Spleen (tissue), 11 donors: Measurements from ENCODE around the gene FAM120A. TPM values are rescaled to one million over a fixed set of nuclear protein-coding genes. Genes with fewer than 3 reads are reported as not detected.

ENCODE experiments used
- DNase-seq: peaks from one replicate; pipeline ENCODE4 v3.0.0-alpha.2; 2020
- H3K27ac ChIP-seq, 8 donors: fragments of 200-600 bp; sonication (generic) in 7 of 8; 1 replicate in 4 of 8; 2 replicates in 4 of 8; pipeline versions ENCODE4 v1.5.0 to v1.8.0; 2016 to 2021; ENCODE audit warnings: inconsistent platforms in 4 of 8, mild to moderate bottlenecking in 4 of 8, moderate library complexity in 1 of 8
- H3K27me3 ChIP-seq, 7 donors: fragments of 200-600 bp; sonication (generic) in 6 of 7; replicated peaks in 1 of 7; 1 replicate in 4 of 7; 2 replicates in 3 of 7; pipeline versions ENCODE4 v1.5.0 to v1.8.0; 2016 to 2021; ENCODE audit warnings: inconsistent platforms in 3 of 7, mild to moderate bottlenecking in 1 of 7
- H3K36me3 ChIP-seq, 6 donors: fragments of 200-600 bp; sonication (generic) in 5 of 6; 1 replicate in 4 of 6; 2 replicates in 2 of 6; pipeline versions ENCODE4 v1.5.0 to v1.8.0; 2016 to 2021; ENCODE audit warnings: inconsistent platforms in 2 of 6
- H3K4me1 ChIP-seq, 6 donors: fragments of 200-600 bp; sonication (generic) in 5 of 6; 1 replicate in 3 of 6; 2 replicates in 3 of 6; pipeline versions ENCODE4 v1.5.0 to v1.8.0; 2016 to 2021; ENCODE audit warnings: inconsistent platforms in 3 of 6
- H3K4me3 ChIP-seq, 8 donors: fragments of 200-600 bp; sonication (generic) in 7 of 8; 1 replicate in 4 of 8; 2 replicates in 4 of 8; pipeline versions ENCODE4 v1.5.0 to v1.8.0; 2016 to 2021; ENCODE audit warnings: inconsistent platforms in 4 of 8, mild to moderate bottlenecking in 4 of 8, moderate library complexity in 2 of 8
- H3K9me3 ChIP-seq, 8 donors: fragments of 200-600 bp; sonication (generic) in 7 of 8; 1 replicate in 4 of 8; 2 replicates in 4 of 8; pipeline versions ENCODE4 v1.5.0 to v1.8.0; 2016 to 2021; ENCODE audit warnings: inconsistent platforms in 4 of 8
- POLR2A ChIP-seq, 3 donors: fragments of 450-650 bp; IDR thresholded peaks; one replicate each; pipeline ENCODE4 v1.5.1; 2017; ENCODE audit warnings: antibody characterized with exemption in 3 of 3, mild to moderate bottlenecking in 1 of 3
- POLR2AphosphoS5 ChIP-seq, 3 donors: sonication (generic); formaldehyde crosslinking; IDR thresholded peaks; one replicate each; pipeline ENCODE4 v1.5.1; 2017; ENCODE audit warnings: antibody characterized with exemption in 3 of 3
- WGBS, 5 donors: extraction: QIAGEN DNeasy Blood & Tissue Kit in 3 of 5; methylation state at CpG; one replicate each; pipeline versions ENCODE4 v1.1.5 to v1.1.7; 2013 to 2018; 5-methylcytosine and 5-hydroxymethylcytosine counted together
- intact Hi-C: fragments of 100-400 bp; cut with DNase I; formaldehyde crosslinking; loops from one replicate; pipeline ENCODE4 v1.15.0; 2023; ENCODE audit warnings: low total_unique reads
- polyA plus RNA-seq, 3 donors: library from polyadenylated mRNA; stranded (reverse); fragments of 200-250 nt; gene quantifications; one replicate each; pipeline ENCODE4 v1.2.1, GENCODE V29; 2013
- total RNA-seq, 7 donors: library from RNA; depleted of rRNA in 3 of 7; stranded (reverse); fragments of >200 nt in 3 of 7; fragmentation: NEBNext Ultra II Directional in 4 of 7; extraction: Animal tissue kit (Norgen Biotek cat#: 25700) in 4 of 7; gene quantifications; one replicate each; pipeline versions ENCODE4 v1.1.0 to v1.2.1, GENCODE V29; 2016 to 2021
- TF ChIP-seq, protein P1 (sequence below), 11 experiments: fragments of 200-600 bp in 7 of 11; fragments of 450-650 bp in 4 of 11; sonication (generic) in 4 of 11; IDR thresholded peaks in 8 of 11; conservative IDR thresholded peaks in 3 of 11; 1 replicate in 7 of 11; 2 replicates in 4 of 11; pipeline versions ENCODE4 v1.4.0 to v1.8.0; 2016 to 2021; ENCODE audit warnings: antibody characterized with exemption in 11 of 11, inconsistent platforms in 4 of 11, mild to moderate bottlenecking in 1 of 11
- donor health status: healthy with polysubstance abuse.
- donor health status: DM: no; HTN: no; CAD: no; lungs with moderate emphysema.
- donor health status: DM: no; HTN: no; CAD: no.
- donor health status: Bipolar disorder and iron deficiency.
- donor health status: healthy.
- donor health status: DM: no; HTN: no; CAD: no.
- donor health status: DM: yes; HTN: yes; CAD: no.

Gene FAM120A
- total and polyA plus RNA-seq, 10 donors: 33.0 to 116 (median 102) TPM

DNA sequence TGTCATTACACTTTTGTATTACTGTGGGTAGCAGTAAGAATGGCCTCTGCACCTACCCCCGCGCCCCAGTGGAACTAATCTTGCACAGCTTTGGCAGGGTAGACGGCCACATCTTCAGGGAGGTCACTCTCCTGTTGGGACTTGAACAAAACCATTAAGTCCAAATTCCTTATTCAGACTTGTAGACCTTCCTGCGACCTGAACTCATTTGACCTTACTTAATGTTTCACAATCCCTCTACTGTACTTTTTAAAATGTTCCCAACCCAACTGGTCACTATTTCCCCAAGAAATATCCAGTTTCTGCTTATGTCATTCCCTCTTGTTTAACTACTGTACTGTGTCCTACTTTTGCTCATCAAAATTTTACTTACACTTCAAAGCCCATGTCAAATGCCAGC lies 7.2 kb downstream of the FAM120A start:
- Histone ChIP-seq H3K4me3 (no peak overlapping the region), H3K27me3 (no peaks in the 10 kb centered on the region), H3K4me1 (peaks cover 25 to 99% (median 88%) of the 10 kb centered on the region in 6 donors), H3K9me3 (no peaks in the 10 kb centered on the region), H3K36me3 (no peaks in the 10 kb centered on the region), H3K27ac (peak overlapping the region in 4 of 8 donors; percentile 8 to 50 (median 12))
- no peak for DNase-seq
- TF ChIP-seq POLR2AphosphoS5 (IDR thresholded peaks at IDR 0.05) (no peak), POLR2A (IDR thresholded peaks at IDR 0.05) (no peak)
- TF ChIP-seq, protein P1, sequence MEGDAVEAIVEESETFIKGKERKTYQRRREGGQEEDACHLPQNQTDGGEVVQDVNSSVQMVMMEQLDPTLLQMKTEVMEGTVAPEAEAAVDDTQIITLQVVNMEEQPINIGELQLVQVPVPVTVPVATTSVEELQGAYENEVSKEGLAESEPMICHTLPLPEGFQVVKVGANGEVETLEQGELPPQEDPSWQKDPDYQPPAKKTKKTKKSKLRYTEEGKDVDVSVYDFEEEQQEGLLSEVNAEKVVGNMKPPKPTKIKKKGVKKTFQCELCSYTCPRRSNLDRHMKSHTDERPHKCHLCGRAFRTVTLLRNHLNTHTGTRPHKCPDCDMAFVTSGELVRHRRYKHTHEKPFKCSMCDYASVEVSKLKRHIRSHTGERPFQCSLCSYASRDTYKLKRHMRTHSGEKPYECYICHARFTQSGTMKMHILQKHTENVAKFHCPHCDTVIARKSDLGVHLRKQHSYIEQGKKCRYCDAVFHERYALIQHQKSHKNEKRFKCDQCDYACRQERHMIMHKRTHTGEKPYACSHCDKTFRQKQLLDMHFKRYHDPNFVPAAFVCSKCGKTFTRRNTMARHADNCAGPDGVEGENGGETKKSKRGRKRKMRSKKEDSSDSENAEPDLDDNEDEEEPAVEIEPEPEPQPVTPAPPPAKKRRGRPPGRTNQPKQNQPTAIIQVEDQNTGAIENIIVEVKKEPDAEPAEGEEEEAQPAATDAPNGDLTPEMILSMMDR (IDR thresholded peaks at IDR 0.05 in 8 of 11, conservative IDR thresholded peaks at IDR 0.05 in 3 of 11): no peak
- intact Hi-C loops: no loop called here
- 81 to 91% (median 85%) methylated on average over 4 of the region's 4 CpGs for WGBS, 5 donors

DNA sequence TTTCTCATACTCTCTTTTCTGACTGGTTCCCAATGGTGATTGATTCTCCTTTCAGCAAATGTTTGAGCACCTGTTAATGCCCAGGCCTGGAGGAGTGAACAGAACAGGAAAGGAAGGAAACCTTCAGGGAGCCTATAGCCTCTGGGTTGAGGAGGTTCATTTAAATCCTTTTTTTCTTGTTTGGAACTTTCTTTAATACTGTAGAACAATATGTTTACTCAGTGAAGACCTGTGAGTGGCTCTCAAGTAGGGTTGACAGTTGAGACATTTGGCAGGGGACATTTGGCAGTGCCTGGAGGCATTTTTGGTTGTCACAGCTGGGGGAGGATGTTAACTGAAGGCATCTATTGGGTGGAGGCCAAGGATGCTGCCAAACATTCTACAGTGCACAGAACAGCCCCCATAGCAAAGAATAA lies 8.0 kb downstream of the FAM120A start:
- H3K4me3 ChIP-seq: no peak overlapping the region
- no peaks in the 10 kb centered on the region for H3K36me3 ChIP-seq
- no peak for DNase-seq
- TF ChIP-seq POLR2AphosphoS5 (IDR thresholded peaks at IDR 0.05) (no peak), POLR2A (IDR thresholded peaks at IDR 0.05) (no peak)
- TF ChIP-seq, protein P1 (IDR thresholded peaks at IDR 0.05 in 8 of 11, conservative IDR thresholded peaks at IDR 0.05 in 3 of 11): no peak
- no peaks in the 10 kb centered on the region for H3K9me3 ChIP-seq
- H3K27ac ChIP-seq: peak overlapping the region in 3 of 8 donors; percentile 8 to 50 (median 16)
- intact Hi-C loops: no loop called here
- no peaks in the 10 kb centered on the region for H3K27me3 ChIP-seq
- peaks cover 18 to 99% (median 88%) of the 10 kb centered on the region in 6 donors for H3K4me1 ChIP-seq

DNA sequence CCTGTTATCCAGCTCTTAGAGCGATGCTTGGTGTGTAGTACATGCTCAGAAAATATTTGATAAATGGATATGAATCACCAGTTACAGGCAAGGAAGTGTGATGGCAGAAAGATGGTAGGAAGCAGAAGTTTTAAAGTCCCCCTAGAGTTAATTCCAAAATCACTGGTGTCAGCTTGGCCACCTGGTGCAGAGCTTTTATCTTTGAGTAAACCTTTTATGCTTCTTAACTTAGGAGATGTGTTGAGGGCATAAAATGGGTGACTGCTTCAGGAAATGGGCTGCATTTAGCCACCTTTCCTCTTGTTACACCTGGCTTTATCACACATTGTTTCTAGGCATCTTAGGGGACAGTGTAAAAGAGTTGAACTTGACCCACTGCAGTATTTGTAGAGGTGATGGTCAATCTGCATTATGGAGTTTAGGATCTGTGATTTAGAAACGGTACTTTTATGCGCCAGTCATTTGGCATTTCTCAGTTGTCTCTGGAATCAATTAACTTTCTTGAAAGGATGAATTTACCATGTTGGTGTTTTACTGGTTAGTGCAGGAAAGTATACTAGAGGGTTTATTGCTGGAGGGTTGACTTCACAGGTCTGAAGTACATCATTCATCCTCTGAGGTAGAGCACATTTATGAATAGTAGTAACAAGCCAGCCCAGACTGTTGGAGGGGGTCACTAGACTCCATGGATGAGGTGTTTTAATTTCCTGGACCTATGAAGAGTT lies 9.4 kb downstream of the FAM120A start:
- no peak for DNase-seq
- TF ChIP-seq POLR2A (IDR thresholded peaks at IDR 0.05) (no peak), POLR2AphosphoS5 (IDR thresholded peaks at IDR 0.05) (no peak)
- TF ChIP-seq, protein P1 (IDR thresholded peaks at IDR 0.05 in 8 of 11, conservative IDR thresholded peaks at IDR 0.05 in 3 of 11): no peak
- Histone ChIP-seq H3K27me3 (no peaks in the 10 kb centered on the region), H3K4me1 (peaks cover 24 to 99% (median 88%) of the 10 kb centered on the region in 6 donors), H3K27ac (peak overlapping the region in 2 of 8 donors; percentile 37 to 43), H3K9me3 (no peaks in the 10 kb centered on the region), H3K4me3 (no peak overlapping the region), H3K36me3 (no peaks in the 10 kb centered on the region)
- intact Hi-C loops: no loop called here
- 87 to 98% (median 92%) methylated on average over 3 of the region's 3 CpGs for WGBS, 5 donors

DNA sequence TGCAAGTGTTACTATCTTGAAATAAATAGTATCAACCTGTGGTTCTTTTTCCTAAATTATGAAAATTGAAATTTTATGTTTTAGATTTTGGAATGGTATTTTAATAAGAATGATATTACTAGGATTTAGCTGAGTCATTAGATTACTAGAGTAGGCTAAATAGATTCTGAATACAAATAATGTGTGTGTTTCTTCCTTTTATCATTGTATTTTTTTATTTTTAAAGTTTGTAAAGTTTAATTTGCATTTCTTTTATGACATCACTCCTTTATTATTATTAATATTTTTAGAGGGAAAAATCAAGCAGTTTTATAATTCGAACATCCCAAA lies 9.9 kb downstream of the FAM120A start:
- TF ChIP-seq POLR2AphosphoS5 (IDR thresholded peaks at IDR 0.05) (no peak), POLR2A (IDR thresholded peaks at IDR 0.05) (no peak)
- TF ChIP-seq, protein P1 (IDR thresholded peaks at IDR 0.05 in 8 of 11, conservative IDR thresholded peaks at IDR 0.05 in 3 of 11): no peak
- no peaks in the 10 kb centered on the region for H3K36me3 ChIP-seq
- intact Hi-C loops: no loop called here
- peaks cover 22 to 99% (median 88%) of the 10 kb centered on the region in 6 donors for H3K4me1 ChIP-seq
- H3K9me3 ChIP-seq: no peaks in the 10 kb centered on the region
- no peaks in the 10 kb centered on the region for H3K27me3 ChIP-seq
- 95 to 100% (median 97%) methylated on average over 1 of the region's 1 CpG for WGBS, 5 donors
- peak overlapping the region in 2 of 8 donors; percentile 37 to 43 for H3K27ac ChIP-seq
- no peak for DNase-seq
- no peak overlapping the region for H3K4me3 ChIP-seq
